Activated CD4-positive, alpha-beta T cell treated with anti-CD3 and anti-CD28 coated beads, Interleukin-2, amount 10 ng/mL, durations not matched to agents 7 days and 5 days (primary cell): ENCODE measurements around the gene AAR2. TPM values are rescaled to one million over a fixed set of nuclear protein-coding genes. Genes with fewer than 3 reads are reported as not detected.

Experiments
- CTCF ChIA-PET: fragments of 350-600 bp; sonication (Branson Sonifier 250); formaldehyde crosslinking; loops from one replicate; lab custom pipeline; 2021; ENCODE audit warnings: antibody characterized with exemption; lab: Charles Lee
- POLR2A ChIA-PET: fragments of 350-600 bp; sonication (Branson Sonifier 250); formaldehyde crosslinking; loops from one replicate; lab custom pipeline; 2021; ENCODE audit warnings: antibody characterized with exemption; lab: Charles Lee
- DNase-seq: peaks from one replicate; pipeline ENCODE4 v3.0.0-alpha.2; 2020
- H3K27ac Mint-ChIP-seq: one replicate; pipeline ENCODE4 v1.8.0; 2021; ENCODE audit warnings: mild to moderate bottlenecking, moderate library complexity, mixed read lengths
- H3K27me3 Mint-ChIP-seq: one replicate; pipeline ENCODE4 v1.8.0; 2021; ENCODE audit warnings: mixed read lengths
- H3K36me3 Mint-ChIP-seq: one replicate; pipeline ENCODE4 v1.8.0; 2021; ENCODE audit warnings: low read depth, mixed read lengths
- H3K4me1 Mint-ChIP-seq: one replicate; pipeline ENCODE4 v1.8.0; 2021; ENCODE audit warnings: mixed read lengths
- H3K4me3 Mint-ChIP-seq: one replicate; pipeline ENCODE4 v1.8.0; 2021; ENCODE audit warnings: mild to moderate bottlenecking, moderate library complexity, mixed read lengths
- H3K9me3 Mint-ChIP-seq: one replicate; pipeline ENCODE4 v1.8.0; 2021; ENCODE audit warnings: mixed read lengths
- total RNA-seq, 2 experiments: library from RNA; stranded (reverse); gene quantifications; one replicate each; pipeline ENCODE4 v1.2.3, GENCODE V29; 2021

AAR2 gene
- total RNA-seq, 2 experiments from 2014 or later: 22.5 to 23.0 TPM

GRCh38 chr20:36303020-36303595, 66.8 kb downstream of the AAR2 start:
- H3K4me3 Mint-ChIP-seq: no peak overlapping the region
- no peaks in the 10 kb centered on the region for H3K36me3 Mint-ChIP-seq
- POLR2A ChIA-PET: no interaction called here
- H3K27ac Mint-ChIP-seq: no peak overlapping the region
- H3K9me3 Mint-ChIP-seq: no peaks in the 10 kb centered on the region
- CTCF ChIA-PET: interaction anchor here (0.6 kb wide), 2 partner anchors 207 to 267 kb away, joined by 4 to 6 read pairs; no protein-coding TSS in a partner anchor
- DNase-seq: no peak
- H3K27me3 Mint-ChIP-seq: peaks cover 49% of the 10 kb centered on the region
- H3K4me1 Mint-ChIP-seq: peaks cover 4% of the 10 kb centered on the region

GRCh38 chr20:36303831-36304230, 67.6 kb downstream of the AAR2 start:
- POLR2A ChIA-PET: no interaction called here
- Mint-ChIP-seq H3K27ac (no peak overlapping the region), H3K4me3 (no peak overlapping the region), H3K9me3 (no peaks in the 10 kb centered on the region), H3K36me3 (no peaks in the 10 kb centered on the region), H3K27me3 (peaks cover 55% of the 10 kb centered on the region), H3K4me1 (peaks cover 4% of the 10 kb centered on the region)
- DNase-seq: no peak
- CTCF ChIA-PET: interaction anchor here (0.6 kb wide), 1 partner anchor 268 kb away, joined by 4 read pairs; no protein-coding TSS in a partner anchor

- peaks cover 64% of the 10 kb centered on the region for H3K27me3 Mint-ChIP-seq
- H3K9me3 Mint-ChIP-seq: no peaks in the 10 kb centered on the region
- H3K27ac Mint-ChIP-seq: no peak overlapping the region
- CTCF ChIA-PET: interaction anchor here (0.6 kb wide), 1 partner anchor 792 kb away, joined by 4 read pairs; no protein-coding TSS in a partner anchor
- H3K4me1 Mint-ChIP-seq: peaks cover 4% of the 10 kb centered on the region
- H3K36me3 Mint-ChIP-seq: no peaks in the 10 kb centered on the region
- H3K4me3 Mint-ChIP-seq: no peak overlapping the region
- POLR2A ChIA-PET: no interaction called here
- no peak for DNase-seq
These were observed 68.7 kb downstream of the AAR2 start for GRCh38 chr20:36304786-36305495.

- H3K4me1 Mint-ChIP-seq: peaks cover 4% of the 10 kb centered on the region
- no peak for DNase-seq
- H3K9me3 Mint-ChIP-seq: no peaks in the 10 kb centered on the region
- no peak within 1 kb of the TSS for H3K4me3 Mint-ChIP-seq
- ChIA-PET POLR2A (no interaction called here), CTCF (interaction anchor here (0.6 kb wide), 1 partner anchor 793 kb away, joined by 4 read pairs; no protein-coding TSS in a partner anchor)
- H3K36me3 Mint-ChIP-seq: no peaks in the 10 kb centered on the region
- peaks cover 64% of the 10 kb centered on the region for H3K27me3 Mint-ChIP-seq
- no peak within 1 kb of the TSS for H3K27ac Mint-ChIP-seq
These were observed 69.6 kb downstream of the AAR2 start, which contains the start of gene DLGAP4 for GRCh38 chr20:36305602-36306551. TSS of gene DLGAP4 (plus strand) at chr20:36306339. CDS start at chr20:36431718, 125,379 bp downstream.

Other genes starting within 250 kb of the AAR2 start
- under 1 TPM in 1 of 2 experiments, not detected in 1; 0.22 TPM for gene EPB41L1, start 81.7 kb upstream of the AAR2 start, total RNA-seq
- 10 to 100 TPM; 26.2 to 29.5 TPM for gene DLGAP4, start 69.9 kb downstream of the AAR2 start, total RNA-seq